Uterus (tissue), 4 donors: ENCODE measurements around the gene TMEM219. TPM values are rescaled to one million over a fixed set of nuclear protein-coding genes. Genes with fewer than 3 reads are reported as not detected.
A peak's percentile ranks its signal among the peaks of the same experiment; 100 is the strongest.
"Not testable (repeated sequence)": the region's sequence is repeated elsewhere in the genome, so short reads cannot be mapped to it uniquely, and the experiment has no call there.

Source experiments
- DNase-seq, 2 donors: peaks; one replicate each; pipeline ENCODE4 v3.0.0-alpha.2; 2019 to 2020
- H3K27ac ChIP-seq, 2 donors: fragments of 200-600 bp; sonication (generic); 1 replicate in 1 of 2; 2 replicates in 1 of 2; pipeline ENCODE4 v1.5.1; 2016 to 2018
- H3K27me3 ChIP-seq, 2 donors: fragments of 200-600 bp; sonication (generic); one replicate each; pipeline ENCODE4 v1.5.1; 2018 to 2019; ENCODE audit warnings: control low read depth in 1 of 2
- H3K36me3 ChIP-seq, 2 donors: fragments of 200-600 bp; sonication (generic); one replicate each; pipeline ENCODE4 v1.5.1; 2019; ENCODE audit warnings: control low read depth in 1 of 2
- H3K4me1 ChIP-seq, 2 donors: fragments of 200-600 bp; sonication (generic); one replicate each; pipeline ENCODE4 v1.5.1; 2018 to 2019; ENCODE audit warnings: control low read depth in 1 of 2
- H3K4me3 ChIP-seq, 2 donors: fragments of 200-600 bp; sonication (generic); 1 replicate in 1 of 2; 2 replicates in 1 of 2; pipeline ENCODE4 v1.5.1; 2018 to 2019; ENCODE audit warnings: mild to moderate bottlenecking in 1 of 2
- H3K9me3 ChIP-seq, 2 donors: fragments of 200-600 bp; sonication (generic); one replicate each; pipeline ENCODE4 v1.5.1; 2019; ENCODE audit warnings: control low read depth in 1 of 2
- CTCF ChIP-seq, 4 experiments: fragments of 200-600 bp in 2 of 4; fragments of 450-650 bp in 2 of 4; sonication (generic) in 2 of 4; IDR thresholded peaks; one replicate each; pipeline ENCODE4 v1.5.1; 2016 to 2019; ENCODE audit warnings: antibody characterized with exemption in 4 of 4, mild to moderate bottlenecking in 2 of 4, moderate library complexity in 1 of 4
- POLR2A ChIP-seq, 2 donors: fragments of 450-650 bp; IDR thresholded peaks; one replicate each; pipeline ENCODE4 v1.6.1; 2016; ENCODE audit warnings: antibody characterized with exemption in 2 of 2, mild to moderate bottlenecking in 1 of 2, moderate library complexity in 1 of 2
- intact Hi-C: fragments of 100-400 bp; cut with DNase I; formaldehyde crosslinking; loops from one replicate; pipeline ENCODE4 v1.15.1; 2023; ENCODE audit warnings: low total_unique reads
- total RNA-seq, 4 donors: library from RNA; depleted of rRNA in 3 of 4; stranded (reverse); fragments of >200 nt in 3 of 4; gene quantifications; one replicate each; pipeline versions ENCODE4 v1.1.0 to v1.2.4, GENCODE V29; 2014 to 2023
- donor health status: DM: yes; HTN: yes; CAD: no.

The TMEM219 gene
- total RNA-seq, 4 donors from 2014 or later = 38.6 to 82.3 (median 58.5) TPM

GRCh38 chr16:29925781-29926710 is 35.8 kb upstream of the TMEM219 start, which contains the start of gene KCTD13:
Gene KCTD13 (minus strand): TSS chr16:29926226. CDS start chr16:29926033, 193 bp downstream.
- Histone ChIP-seq H3K4me1 (no peaks in the 10 kb centered on the region), H3K27ac (peak within 1 kb of the TSS; percentile 88 to 94), H3K4me3 (peak within 1 kb of the TSS; percentile 68 to 95), H3K27me3 (no peaks in the 10 kb centered on the region), H3K36me3 (no peaks in the 10 kb centered on the region), H3K9me3 (no peaks in the 10 kb centered on the region)
- intact Hi-C loops = no loop called here
- DNase-seq = peak; percentile 80 to 91
- peak; percentile 85 to 93 for TF ChIP-seq POLR2A (IDR thresholded peaks at IDR 0.05)
- TF ChIP-seq CTCF (IDR thresholded peaks at IDR 0.05) = peak in 2 of 4 experiments; percentile 5 to 32

GRCh38 chr16:29926711-29927052 is 35.2 kb upstream of the TMEM219 start:
- Histone ChIP-seq H3K27me3 (no peaks in the 10 kb centered on the region), H3K9me3 (no peaks in the 10 kb centered on the region), H3K27ac (peak overlapping the region; percentile 88 to 94), H3K36me3 (no peaks in the 10 kb centered on the region), H3K4me1 (no peaks in the 10 kb centered on the region), H3K4me3 (peak overlapping the region; percentile 68 to 95)
- intact Hi-C loops = no loop called here
- DNase-seq = peak; percentile 28 to 29
- no peak for TF ChIP-seq POLR2A (IDR thresholded peaks at IDR 0.05)
- TF ChIP-seq CTCF (IDR thresholded peaks at IDR 0.05) = no peak

GRCh38 chr16:29927070-29927905 is 34.6 kb upstream of the TMEM219 start:
- DNase-seq = no peak
- TF ChIP-seq POLR2A (IDR thresholded peaks at IDR 0.05) (no peak), CTCF (IDR thresholded peaks at IDR 0.05) (no peak)
- intact Hi-C loops = no loop called here
- Histone ChIP-seq H3K27me3 (no peaks in the 10 kb centered on the region), H3K4me1 (no peaks in the 10 kb centered on the region), H3K36me3 (no peaks in the 10 kb centered on the region), H3K4me3 (peak overlapping the region; percentile 68 to 95), H3K27ac (peak overlapping the region; percentile 88 to 94), H3K9me3 (no peaks in the 10 kb centered on the region)

- intact Hi-C loops, H3K27ac ChIP-seq, H3K27me3 ChIP-seq, H3K4me1 ChIP-seq, H3K4me3 ChIP-seq, H3K9me3 ChIP-seq, H3K36me3 ChIP-seq, DNase-seq: not testable (repeated sequence)
Measured at GRCh38 chr16:29931750-29932149, 30.1 kb upstream of the TMEM219 start.

GRCh38 chr16:29940656-29941055 is 21.2 kb upstream of the TMEM219 start:
- Histone ChIP-seq H3K4me1 (no peaks in the 10 kb centered on the region), H3K36me3 (no peaks in the 10 kb centered on the region), H3K4me3 (no peak overlapping the region), H3K9me3 (no peaks in the 10 kb centered on the region), H3K27ac (no peak overlapping the region), H3K27me3 (no peaks in the 10 kb centered on the region)
- intact Hi-C loops = no loop called here
- TF ChIP-seq POLR2A (IDR thresholded peaks at IDR 0.05) (no peak), CTCF (IDR thresholded peaks at IDR 0.05) (no peak)
- no peak for DNase-seq
